GM12801 (cell line): ENCODE data around the gene GOLGA3.

Source experiments
- CTCF ChIP-seq: IDR thresholded peaks from one replicate; pipeline ENCODE4 v1.5.1; 2011; ENCODE audit warnings: control low read depth; ENCODE audit not compliant: insufficient read length; ENCODE audit errors: extremely low read depth

Gene GOLGA3

GRCh38 chr12:132798836-132799235, 29.8 kb downstream of the GOLGA3 start:
- no peak for TF ChIP-seq CTCF

GRCh38 chr12:132797820-132798570, 30.7 kb downstream of the GOLGA3 start:
- TF ChIP-seq CTCF: no peak

- no peak for TF ChIP-seq CTCF
Observed at GRCh38 chr12:132795847-132796246, 32.8 kb downstream of the GOLGA3 start.

- TF ChIP-seq CTCF: no peak
Observed at GRCh38 chr12:132789099-132789471, 39.6 kb downstream of the GOLGA3 start.

GRCh38 chr12:132788375-132789098, 40.1 kb downstream of the GOLGA3 start:
- TF ChIP-seq CTCF: no peak

- no peak for TF ChIP-seq CTCF
Observed at GRCh38 chr12:132787877-132788276, 40.8 kb downstream of the GOLGA3 start.

GRCh38 chr12:132786192-132786591, 42.5 kb downstream of the GOLGA3 start:
- TF ChIP-seq CTCF: no peak
